NCI-H69 (cell line): ENCODE results near the gene PON2.
A peak's percentile ranks its signal among the peaks of the same experiment; 100 is the strongest.

ENCODE experiments used
- DNase-seq: peaks from one replicate; lab custom pipeline; 2025; lab: John Stamatoyannopoulos, UW

Gene PON2

GRCh38 chr7:95444796-95445195, 10.0 kb upstream of the PON2 start:
- no peak for DNase-seq

- DNase-seq: no peak
These were observed 6.4 kb upstream of the PON2 start for GRCh38 chr7:95441042-95441823.

DNA sequence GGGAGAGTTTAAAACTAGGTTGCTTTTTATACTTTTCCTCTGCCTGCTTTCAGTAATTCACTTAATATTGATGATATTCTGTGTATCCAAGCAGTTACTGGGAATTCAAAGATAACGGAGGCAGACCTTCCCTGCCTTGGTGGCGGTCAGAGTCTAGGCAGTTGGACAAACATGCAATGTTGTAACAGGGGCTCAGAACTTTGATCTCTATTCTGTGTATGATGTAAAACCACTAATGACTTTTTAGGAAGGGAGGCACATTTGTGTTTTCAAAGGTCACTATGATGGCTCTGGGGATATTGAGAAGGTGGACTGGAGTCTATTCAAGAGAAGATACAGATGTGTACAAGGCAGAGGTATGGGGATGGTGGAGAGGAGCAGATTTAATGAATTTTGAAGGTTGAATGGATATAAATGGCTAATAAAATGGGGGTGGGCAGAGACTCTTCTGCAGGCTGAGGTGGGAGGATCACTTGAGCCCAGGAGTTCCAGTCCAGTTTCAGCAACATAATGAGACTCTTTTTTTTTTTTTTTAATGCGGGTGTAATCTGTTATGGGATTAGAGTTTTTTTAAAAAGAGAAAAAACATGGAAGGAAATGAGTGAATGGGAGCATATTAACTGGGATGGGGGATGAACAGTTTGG, 5.7 kb upstream of the PON2 start:
- no peak for DNase-seq

- no peak for DNase-seq
These were observed 1.6 kb upstream of the PON2 start for GRCh38 chr7:95436407-95436806.

DNA sequence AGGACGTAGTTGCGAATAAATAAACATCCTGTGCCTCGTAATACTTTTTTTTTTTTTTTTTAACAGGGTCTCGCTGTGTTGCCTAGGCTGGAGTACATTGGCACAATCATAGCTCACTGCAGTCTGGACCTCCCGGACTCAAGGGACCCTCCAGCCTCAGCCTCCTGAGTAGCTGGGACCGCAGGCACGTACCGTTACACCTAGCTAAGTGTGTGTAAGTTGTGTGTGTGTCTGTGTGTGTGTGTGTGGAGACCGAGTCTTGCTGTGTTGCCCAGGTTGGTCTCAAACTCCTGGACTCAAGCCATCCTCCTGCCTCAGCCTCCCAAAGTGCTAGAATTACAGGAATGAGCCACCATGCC, 573 bp upstream of the PON2 start:
- no peak for DNase-seq

- no peak for DNase-seq
These were observed 774 bp downstream of the PON2 start for GRCh38 chr7:95433952-95434556.

- DNase-seq: no peak
These were observed 1.7 kb downstream of the PON2 start for GRCh38 chr7:95433129-95433528.

DNA sequence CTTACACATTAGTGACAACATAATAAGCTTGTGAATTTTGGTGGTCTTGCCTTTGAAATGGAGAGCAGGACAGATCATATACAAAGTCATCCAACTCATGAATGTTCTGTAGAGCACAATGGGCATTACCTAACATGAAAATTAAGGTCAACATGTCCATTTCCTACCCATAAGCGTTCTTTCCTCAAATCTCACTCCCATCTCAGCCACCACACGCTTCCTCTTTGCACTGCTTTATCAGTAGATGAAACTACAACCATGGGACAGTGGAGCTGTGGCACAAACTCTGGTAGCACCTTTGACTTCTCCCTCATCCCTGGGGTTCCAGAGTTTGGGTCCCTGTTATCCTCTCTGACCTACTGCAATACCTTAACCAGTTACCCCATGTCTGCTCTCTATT, 2.2 kb downstream of the PON2 start:
- DNase-seq: no peak

DNA sequence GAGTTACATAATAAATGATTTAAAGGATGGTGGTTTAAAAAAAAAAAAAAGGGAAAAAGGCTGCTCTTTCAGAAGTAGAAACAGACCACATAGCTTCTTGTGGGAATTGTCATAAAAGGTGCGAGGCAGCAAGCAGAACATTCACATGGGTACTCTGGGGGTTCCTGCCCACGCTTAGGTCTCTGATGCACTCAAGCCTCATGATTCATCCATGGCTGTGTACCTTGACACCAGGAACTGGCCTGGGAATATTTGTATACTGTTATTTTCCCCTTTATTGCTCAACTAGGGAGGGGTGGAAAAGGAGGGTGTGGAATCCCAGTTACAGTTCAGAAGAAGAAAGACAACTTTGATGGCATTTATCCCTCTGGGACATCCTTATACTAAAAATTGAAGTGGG, 4.0 kb downstream of the PON2 start:
- DNase-seq: peak; percentile 9

DNA sequence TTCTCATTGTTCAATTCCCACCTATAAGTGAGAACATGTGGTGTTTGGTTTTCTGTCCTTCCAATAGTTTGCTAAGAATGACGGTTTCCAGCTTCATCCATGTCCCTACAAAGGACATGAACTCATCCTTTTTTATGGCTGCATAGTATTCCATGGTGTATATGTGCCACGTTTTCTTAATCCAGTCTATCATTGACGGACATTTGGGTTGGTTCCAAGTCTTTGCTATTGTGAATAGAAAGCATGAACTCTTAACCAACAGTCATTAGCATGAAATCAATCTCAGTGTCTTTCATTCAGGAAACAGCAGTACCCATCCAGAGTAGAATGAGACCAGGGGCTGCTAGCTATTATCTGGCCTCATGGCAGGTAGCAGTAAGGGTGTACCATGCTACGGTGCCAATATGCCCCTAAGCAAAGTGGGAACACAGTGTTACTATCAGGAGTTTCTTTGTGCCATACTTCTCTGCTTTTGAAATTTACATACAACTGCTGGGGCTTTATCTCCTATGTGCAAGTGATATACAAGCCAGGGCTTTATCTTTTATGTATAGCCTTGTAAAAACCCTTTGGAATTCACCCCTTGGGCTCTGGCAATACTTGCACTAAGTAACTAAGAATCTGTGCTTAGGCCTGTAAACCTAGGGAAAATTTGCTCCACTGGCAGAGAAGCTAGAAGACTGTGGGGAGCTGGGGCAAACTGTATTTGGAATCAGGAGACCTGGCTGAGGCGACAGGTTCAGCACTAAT, 5.4 kb downstream of the PON2 start:
- peak; percentile 8 for DNase-seq

DNA sequence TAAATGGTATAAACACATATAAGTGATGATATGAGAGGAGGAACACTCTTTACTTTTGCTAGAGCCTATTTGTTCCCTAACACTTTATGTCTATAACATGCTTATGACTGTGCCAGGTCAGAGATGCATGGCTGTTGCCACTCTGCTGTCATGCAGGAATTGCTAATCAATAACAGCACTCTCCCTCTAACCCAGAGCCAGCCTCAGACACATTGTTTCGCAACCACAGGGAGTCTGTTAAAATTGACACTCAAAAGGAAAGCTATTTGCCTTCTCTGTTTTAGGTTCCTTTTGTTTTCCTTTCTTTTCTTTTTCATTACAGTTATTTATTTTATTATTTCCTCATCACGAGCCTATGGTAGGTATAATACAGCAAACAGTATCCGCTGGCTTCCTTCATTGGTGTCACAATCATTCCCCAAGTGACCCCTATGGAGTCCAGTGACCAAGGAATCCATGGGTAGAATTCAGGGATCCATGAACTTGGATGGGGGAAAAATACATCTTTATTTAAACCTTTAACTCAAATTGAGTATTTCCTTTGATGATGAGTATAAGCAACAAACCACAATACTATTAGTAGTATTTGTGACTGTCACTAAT, 6.8 kb downstream of the PON2 start:
- peak; percentile 48 for DNase-seq

GRCh38 chr7:95427166-95427565, 7.7 kb downstream of the PON2 start:
- DNase-seq: peak; percentile 87

- no peak for DNase-seq
These were observed 9.1 kb downstream of the PON2 start for GRCh38 chr7:95425694-95426093.

DNA sequence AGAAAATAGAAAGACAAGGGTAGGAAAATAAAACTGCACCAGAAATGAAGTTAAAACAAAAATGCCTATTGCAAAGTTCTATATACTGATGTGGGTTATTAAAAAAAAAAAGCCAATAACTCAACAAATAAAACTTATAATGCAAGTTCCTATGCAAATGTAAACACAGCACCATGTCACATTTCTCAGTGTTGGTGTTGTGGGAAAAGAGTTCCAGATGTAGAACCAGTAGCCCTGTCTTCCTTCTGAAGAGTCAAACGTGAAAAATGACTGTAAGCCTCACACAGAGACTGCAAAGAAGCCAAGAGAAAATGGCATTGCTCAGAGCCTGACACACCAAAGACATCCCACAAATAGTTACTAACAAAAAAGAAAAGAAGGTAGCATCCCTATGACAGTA, 10.1 kb downstream of the PON2 start:
- no peak for DNase-seq

GRCh38 chr7:95421847-95422444, 12.9 kb downstream of the PON2 start:
- DNase-seq: no peak

DNA sequence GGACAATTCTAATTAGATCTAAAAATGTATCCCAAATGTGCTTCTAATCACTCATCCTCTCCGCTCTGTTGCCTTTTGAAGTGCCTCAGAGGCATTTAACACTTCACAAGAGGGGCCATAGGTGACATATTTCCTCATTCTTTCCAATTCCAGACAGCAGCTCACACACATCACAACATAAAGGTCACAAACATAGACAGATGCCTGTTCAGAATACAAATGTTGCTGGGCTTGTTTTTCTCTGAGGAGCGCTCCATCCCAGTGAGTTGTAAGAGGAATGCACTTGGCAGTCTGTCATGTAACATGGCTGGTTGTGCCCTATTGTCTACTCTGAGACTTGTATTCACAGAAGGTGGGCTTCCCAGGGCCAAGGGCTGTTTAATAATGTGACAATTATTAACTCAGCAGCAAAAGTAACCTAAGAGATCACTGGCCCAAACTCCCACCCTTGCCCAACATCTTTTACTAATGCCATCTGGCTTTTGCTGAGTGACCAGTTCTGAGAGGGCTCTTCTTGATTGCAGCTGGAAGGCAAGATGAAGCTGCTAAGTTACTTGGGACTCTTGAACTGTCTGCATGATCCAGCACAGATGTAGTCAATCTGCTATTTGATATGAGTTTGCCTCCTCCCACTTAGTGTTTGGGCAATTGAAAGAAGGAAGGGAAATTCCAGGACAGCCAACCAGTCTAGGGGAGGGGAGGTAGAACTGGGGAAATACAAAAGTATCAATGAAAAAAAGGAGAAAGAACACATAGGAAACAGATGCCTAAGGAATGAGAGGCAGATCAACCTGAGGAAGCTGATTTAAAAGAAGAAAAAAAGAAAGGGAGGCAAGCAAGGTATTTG, 13.6 kb downstream of the PON2 start:
- peak; percentile 20 for DNase-seq

GRCh38 chr7:95412075-95412474, 22.8 kb downstream of the PON2 start:
- no peak for DNase-seq

DNA sequence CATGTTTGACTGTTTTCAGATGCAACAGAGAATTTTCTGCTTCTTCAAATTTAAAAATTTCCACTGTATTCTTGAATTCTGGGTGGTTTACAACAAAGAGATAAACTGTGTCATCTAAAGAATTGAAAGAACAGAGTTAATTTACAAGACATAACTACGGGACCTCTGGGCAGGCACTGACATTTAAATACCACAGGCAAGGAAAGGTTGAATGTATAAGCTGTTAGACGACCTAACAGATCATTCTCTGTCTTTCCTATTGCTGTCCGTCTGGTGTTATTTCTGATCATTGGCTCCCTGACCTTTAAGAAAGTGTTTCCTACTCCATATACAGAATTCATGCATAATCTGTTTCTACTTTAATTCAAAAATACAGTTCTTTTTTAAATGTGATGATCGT, 23.2 kb downstream of the PON2 start:
- DNase-seq: no peak

DNA sequence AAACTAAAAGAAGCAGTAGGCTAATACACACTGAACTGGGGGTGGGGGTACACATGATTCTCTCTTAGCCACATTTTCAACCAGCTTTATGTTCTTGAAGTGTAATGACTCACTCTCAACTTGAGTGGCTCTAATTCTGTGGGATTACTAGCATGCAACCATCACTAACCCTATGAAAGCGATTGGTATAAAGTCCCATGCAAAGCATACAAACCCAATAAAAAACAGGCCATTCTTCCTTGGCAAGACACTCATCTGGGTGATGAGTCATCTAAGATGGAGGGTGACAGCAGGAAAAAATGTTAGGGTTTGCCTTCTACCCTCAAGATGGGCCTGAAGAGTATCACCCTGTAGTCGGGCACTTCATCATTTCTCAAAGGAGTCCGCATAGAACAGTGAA, 23.8 kb downstream of the PON2 start:
- DNase-seq: no peak

DNA sequence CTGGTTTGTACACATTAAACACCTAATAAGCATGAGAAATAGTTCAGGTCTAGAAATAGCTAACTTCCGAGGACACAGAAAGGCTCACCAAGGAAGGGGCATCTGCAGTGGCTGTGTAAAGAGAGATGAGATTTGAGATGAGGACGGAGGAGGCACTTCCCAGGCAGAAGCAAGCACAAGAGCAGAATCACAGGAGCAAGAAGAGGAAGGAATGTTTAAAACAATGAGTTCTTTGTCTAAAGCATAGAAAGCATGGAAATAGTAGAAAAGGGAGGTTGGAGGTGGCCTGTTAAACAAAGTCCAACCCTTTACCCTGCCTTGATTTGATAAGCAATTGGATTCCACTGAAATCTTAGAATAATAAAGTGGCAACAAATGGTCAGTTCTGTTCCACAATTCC, 27.1 kb downstream of the PON2 start:
- DNase-seq: no peak

DNA sequence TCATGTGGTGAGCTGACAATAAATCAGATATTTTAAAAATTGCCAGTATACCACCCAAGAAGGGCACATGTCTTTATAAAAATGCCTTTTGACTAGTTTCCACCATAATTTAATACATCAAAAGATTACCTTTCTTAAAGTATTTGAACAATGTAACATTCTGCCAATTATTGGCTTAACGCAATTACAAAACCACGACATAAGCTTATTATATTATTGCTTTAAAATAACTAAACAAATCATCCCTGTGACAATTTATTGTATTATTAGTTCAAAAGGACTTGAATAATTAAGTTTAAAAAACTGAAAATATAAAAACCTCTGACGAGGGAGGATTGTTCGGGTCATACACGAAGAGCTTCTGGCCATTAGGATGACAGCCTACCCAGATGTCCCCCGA, 29.0 kb downstream of the PON2 start:
- DNase-seq: no peak
